Endometrial microvascular endothelial cells (primary cell): Measurements from ENCODE around the gene STING1. TPM values are rescaled to one million over a fixed set of nuclear protein-coding genes. Genes with fewer than 3 reads are reported as not detected.
"Not testable (repeated sequence)": the region's sequence is repeated elsewhere in the genome, so short reads cannot be mapped to it uniquely, and the experiment has no call there.

Source experiments
- in situ Hi-C: cut with HindIII; loops from 2 replicates; pipeline ENCODE4 v1.10.0; 2017; ENCODE audit warnings: low sequenced_read_pairs, low pct_unique_long_range_greater_than_20kb; ENCODE audit errors: inconsistent ontology term
- total RNA-seq: library from RNA; depleted of rRNA; stranded (reverse); fragments of >200 nt; gene quantifications from one replicate; pipeline ENCODE4 v1.2.3, GENCODE V29; 2015; ENCODE audit errors: inconsistent ontology term

STING1 gene
- total RNA-seq, 1 donor from 2014 or later = 37.6 TPM

- in situ Hi-C loops = not testable (repeated sequence)
Observed at GRCh38 chr5:139504722-139505121, 22.2 kb upstream of the STING1 start.

GRCh38 chr5:139503879-139504278 is 21.3 kb upstream of the STING1 start:
- in situ Hi-C loops = not testable (repeated sequence)

GRCh38 chr5:139503036-139503817 is 20.7 kb upstream of the STING1 start:
- in situ Hi-C loops = not testable (repeated sequence)

- in situ Hi-C loops = no loop called here
Observed at GRCh38 chr5:139501381-139501780, 18.8 kb upstream of the STING1 start.

GRCh38 chr5:139495638-139496435 is 13.3 kb upstream of the STING1 start:
- in situ Hi-C loops = no loop called here

GRCh38 chr5:139494832-139495231 is 12.3 kb upstream of the STING1 start:
- in situ Hi-C loops = no loop called here

- in situ Hi-C loops = no loop called here
Observed at GRCh38 chr5:139494256-139494655, 11.7 kb upstream of the STING1 start.

GRCh38 chr5:139492700-139493192 is 10.2 kb upstream of the STING1 start:
- in situ Hi-C loops = no loop called here

GRCh38 chr5:139488260-139488659 is 5.7 kb upstream of the STING1 start:
- in situ Hi-C loops = no loop called here

GRCh38 chr5:139486201-139486600 is 3.6 kb upstream of the STING1 start:
- in situ Hi-C loops = no loop called here

GRCh38 chr5:139482890-139483208 is 291 bp upstream of the STING1 start:
- in situ Hi-C loops = not testable (repeated sequence)

- in situ Hi-C loops = no loop called here
Observed at GRCh38 chr5:139481580-139482049, 943 bp downstream of the STING1 start.

- in situ Hi-C loops = no loop called here
Observed at GRCh38 chr5:139481122-139481533, 1.4 kb downstream of the STING1 start.

- in situ Hi-C loops = not testable (repeated sequence)
Observed at GRCh38 chr5:139479729-139480128, 2.8 kb downstream of the STING1 start.

GRCh38 chr5:139478657-139479423 is 3.7 kb downstream of the STING1 start:
- in situ Hi-C loops = not testable (repeated sequence)

GRCh38 chr5:139475865-139476617 is 6.5 kb downstream of the STING1 start:
- in situ Hi-C loops = no loop called here

GRCh38 chr5:139474890-139475791 is 7.4 kb downstream of the STING1 start:
- in situ Hi-C loops = no loop called here

GRCh38 chr5:139473565-139473964 is 9.0 kb downstream of the STING1 start:
- in situ Hi-C loops = no loop called here
